HL-60 (cell line): ENCODE results near the gene PTPN9.

Experiments
- DNase-seq, 2 experiments: peaks; one replicate each; pipeline ENCODE4 v3.0.0-alpha.2; 2010 to 2020; ENCODE audit warnings: low read depth in 1 of 2, low spot score in 1 of 2
- H3K27ac ChIP-seq: fragments of 250-450 bp; sonication (Bioruptor Pico); replicated peaks from 2 replicates; pipeline ENCODE4 v1.5.1; 2020; ENCODE audit warnings: mild to moderate bottlenecking, moderate library complexity
- H3K27me3 ChIP-seq: fragments of 250-450 bp; sonication (Bioruptor Pico); 2 replicates; pipeline ENCODE4 v1.5.1; 2021; ENCODE audit warnings: mild to moderate bottlenecking, moderate library complexity; ENCODE audit not compliant: insufficient read depth, poor library complexity, severe bottlenecking
- H3K4me3 ChIP-seq: replicated peaks from 2 replicates; pipeline ENCODE4 v1.5.1; 2011; ENCODE audit warnings: mild to moderate bottlenecking, control low read depth, low read length; ENCODE audit not compliant: insufficient read depth
- GABPA ChIP-seq: IDR thresholded peaks from 2 replicates; pipeline ENCODE4 v1.6.1; 2012; ENCODE audit warnings: low read depth
- POLR2AphosphoS5 ChIP-seq: IDR thresholded peaks from 2 replicates; pipeline ENCODE4 v1.6.1; 2012; ENCODE audit warnings: low read depth
- SPI1 ChIP-seq: IDR thresholded peaks from 2 replicates; pipeline ENCODE4 v1.6.1; 2012; ENCODE audit warnings: low read depth, mild to moderate bottlenecking, borderline replicate concordance
- TF ChIP-seq, protein P1 (sequence below): IDR thresholded peaks from 2 replicates; pipeline ENCODE4 v1.6.1; 2012; ENCODE audit warnings: low read depth; ENCODE audit not compliant: insufficient replicate concordance
- TF ChIP-seq, protein P2 (sequence below): IDR thresholded peaks from one replicate; pipeline ENCODE4 v1.5.1; 2011; ENCODE audit warnings: low read length, control low read depth, inconsistent platforms; ENCODE audit not compliant: insufficient read depth

The PTPN9 gene

DNA sequence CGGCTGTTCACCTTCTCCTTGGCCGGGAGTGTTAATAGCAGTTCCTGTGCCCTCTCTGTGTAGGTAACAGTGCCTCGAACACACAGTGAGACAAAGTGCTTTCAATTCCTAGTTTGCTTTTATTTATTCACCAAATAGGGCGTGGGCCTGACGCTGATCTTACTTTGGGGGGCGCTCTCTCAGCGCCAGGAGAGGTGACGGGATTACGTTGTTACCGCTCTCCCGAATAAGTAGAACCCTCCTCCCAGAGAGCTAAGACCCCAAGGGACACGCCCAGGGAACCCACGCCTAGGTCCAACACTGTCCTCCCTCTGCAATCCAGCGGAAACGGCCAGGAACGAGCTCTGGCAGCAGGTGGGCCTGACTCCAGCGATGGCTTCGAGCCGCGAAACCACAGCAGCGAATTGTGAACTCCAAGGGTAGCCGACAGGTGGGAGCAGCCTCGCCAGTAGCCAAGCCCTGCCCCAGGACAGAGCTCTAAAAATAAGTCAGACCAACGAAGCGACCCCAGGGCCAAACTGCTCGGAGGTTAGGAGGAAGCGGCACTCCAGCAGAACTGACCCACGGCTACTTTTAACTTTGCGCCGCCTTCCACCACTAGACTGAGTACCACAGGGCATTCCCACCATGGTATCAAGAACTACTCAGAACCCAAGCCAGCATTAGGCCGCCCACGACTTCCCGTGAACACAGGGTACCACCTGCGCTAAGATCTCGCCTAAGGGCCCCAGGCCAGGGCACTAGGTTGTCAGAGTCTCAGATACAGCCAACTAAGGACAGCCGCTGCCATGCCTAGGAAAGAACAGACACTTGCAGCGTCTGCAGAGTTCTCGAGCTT lies 126.0 kb downstream of the PTPN9 start:
- H3K27me3 ChIP-seq = no peaks in the 10 kb centered on the region
- TF ChIP-seq, protein P1, sequence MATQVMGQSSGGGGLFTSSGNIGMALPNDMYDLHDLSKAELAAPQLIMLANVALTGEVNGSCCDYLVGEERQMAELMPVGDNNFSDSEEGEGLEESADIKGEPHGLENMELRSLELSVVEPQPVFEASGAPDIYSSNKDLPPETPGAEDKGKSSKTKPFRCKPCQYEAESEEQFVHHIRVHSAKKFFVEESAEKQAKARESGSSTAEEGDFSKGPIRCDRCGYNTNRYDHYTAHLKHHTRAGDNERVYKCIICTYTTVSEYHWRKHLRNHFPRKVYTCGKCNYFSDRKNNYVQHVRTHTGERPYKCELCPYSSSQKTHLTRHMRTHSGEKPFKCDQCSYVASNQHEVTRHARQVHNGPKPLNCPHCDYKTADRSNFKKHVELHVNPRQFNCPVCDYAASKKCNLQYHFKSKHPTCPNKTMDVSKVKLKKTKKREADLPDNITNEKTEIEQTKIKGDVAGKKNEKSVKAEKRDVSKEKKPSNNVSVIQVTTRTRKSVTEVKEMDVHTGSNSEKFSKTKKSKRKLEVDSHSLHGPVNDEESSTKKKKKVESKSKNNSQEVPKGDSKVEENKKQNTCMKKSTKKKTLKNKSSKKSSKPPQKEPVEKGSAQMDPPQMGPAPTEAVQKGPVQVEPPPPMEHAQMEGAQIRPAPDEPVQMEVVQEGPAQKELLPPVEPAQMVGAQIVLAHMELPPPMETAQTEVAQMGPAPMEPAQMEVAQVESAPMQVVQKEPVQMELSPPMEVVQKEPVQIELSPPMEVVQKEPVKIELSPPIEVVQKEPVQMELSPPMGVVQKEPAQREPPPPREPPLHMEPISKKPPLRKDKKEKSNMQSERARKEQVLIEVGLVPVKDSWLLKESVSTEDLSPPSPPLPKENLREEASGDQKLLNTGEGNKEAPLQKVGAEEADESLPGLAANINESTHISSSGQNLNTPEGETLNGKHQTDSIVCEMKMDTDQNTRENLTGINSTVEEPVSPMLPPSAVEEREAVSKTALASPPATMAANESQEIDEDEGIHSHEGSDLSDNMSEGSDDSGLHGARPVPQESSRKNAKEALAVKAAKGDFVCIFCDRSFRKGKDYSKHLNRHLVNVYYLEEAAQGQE = no peak
- TF ChIP-seq, protein P2, sequence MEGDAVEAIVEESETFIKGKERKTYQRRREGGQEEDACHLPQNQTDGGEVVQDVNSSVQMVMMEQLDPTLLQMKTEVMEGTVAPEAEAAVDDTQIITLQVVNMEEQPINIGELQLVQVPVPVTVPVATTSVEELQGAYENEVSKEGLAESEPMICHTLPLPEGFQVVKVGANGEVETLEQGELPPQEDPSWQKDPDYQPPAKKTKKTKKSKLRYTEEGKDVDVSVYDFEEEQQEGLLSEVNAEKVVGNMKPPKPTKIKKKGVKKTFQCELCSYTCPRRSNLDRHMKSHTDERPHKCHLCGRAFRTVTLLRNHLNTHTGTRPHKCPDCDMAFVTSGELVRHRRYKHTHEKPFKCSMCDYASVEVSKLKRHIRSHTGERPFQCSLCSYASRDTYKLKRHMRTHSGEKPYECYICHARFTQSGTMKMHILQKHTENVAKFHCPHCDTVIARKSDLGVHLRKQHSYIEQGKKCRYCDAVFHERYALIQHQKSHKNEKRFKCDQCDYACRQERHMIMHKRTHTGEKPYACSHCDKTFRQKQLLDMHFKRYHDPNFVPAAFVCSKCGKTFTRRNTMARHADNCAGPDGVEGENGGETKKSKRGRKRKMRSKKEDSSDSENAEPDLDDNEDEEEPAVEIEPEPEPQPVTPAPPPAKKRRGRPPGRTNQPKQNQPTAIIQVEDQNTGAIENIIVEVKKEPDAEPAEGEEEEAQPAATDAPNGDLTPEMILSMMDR = peak; percentile 12
- TF ChIP-seq GABPA (no peak), POLR2AphosphoS5 (peak; percentile 49; the same call in 1 of the 2 replicates), SPI1 (no peak)
- H3K4me3 ChIP-seq = peak overlapping the region; percentile 46
- peak; percentile 42 to 76 for DNase-seq
- peak overlapping the region; percentile 96 for H3K27ac ChIP-seq

DNA sequence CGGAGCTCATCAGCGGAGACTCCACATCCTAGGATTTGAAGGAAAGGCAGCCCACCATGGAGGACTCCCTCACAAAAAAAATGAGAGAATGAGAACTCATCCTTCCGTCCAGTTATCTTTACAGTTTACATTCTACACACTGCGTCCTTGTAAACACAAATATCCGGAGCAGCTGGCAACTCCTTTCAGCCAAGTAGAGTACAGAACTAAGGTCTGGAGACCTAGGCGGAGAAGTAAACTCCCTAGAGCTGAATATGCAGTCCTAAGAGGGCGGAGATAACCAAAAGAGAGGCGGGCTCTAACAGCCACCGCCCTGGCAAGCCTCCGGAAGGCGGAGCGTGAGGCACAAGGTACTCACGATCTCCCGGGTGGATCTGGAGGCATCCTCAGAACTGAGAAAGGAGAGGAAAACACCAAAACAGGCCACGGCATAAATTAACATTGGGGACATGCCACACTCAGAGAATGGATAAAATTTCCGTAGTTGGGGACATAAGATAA lies 126.7 kb downstream of the PTPN9 start:
- Histone ChIP-seq H3K27ac (peak overlapping the region; percentile 96), H3K27me3 (no peaks in the 10 kb centered on the region), H3K4me3 (peak overlapping the region; percentile 46)
- DNase-seq = peak; percentile 66 to 88
- TF ChIP-seq GABPA = no peak
- TF ChIP-seq POLR2AphosphoS5 = peak; percentile 53
- TF ChIP-seq, protein P2 = no peak
- TF ChIP-seq SPI1 = no peak
- TF ChIP-seq, protein P1 = no peak

DNA sequence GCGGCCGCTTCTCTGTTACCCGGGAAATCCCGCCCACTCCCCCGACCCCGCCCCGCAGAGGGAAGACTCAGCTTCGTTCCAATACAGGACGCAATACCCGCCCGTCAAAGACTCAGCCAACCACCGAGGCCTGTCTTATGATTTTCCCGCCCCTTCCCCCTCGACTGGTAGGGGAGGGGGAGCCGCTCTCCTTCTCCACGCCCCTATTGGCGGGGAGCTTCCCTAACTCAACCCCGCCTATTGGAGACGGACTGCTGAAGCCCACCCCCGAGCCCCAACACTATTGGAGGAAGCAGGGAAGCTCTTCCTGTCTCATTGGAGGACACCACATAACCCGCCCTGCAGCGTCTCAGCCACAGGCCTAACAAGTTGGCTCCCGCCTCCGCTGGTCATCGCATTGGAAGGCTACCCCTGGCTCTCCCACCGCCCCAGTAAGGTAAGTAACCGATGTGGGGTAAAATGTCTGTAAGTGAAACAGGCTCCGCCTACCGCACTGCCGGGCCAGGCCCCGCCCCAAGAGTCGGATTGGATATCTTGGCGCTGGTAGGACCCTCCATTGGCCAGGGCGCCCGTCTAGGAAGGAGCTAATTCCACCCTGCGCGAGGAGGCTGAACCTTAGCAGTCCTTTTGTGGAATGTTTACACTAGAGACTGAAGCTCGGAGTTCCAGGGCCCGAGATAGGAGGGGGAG lies 127.3 kb downstream of the PTPN9 start, which contains the start of gene SIN3A:
TSS of gene SIN3A (minus strand) at position 17 of the 690 bp plus-strand sequence. CDS start 21,315 bp downstream, outside the sequence.
- no peaks in the 10 kb centered on the region for H3K27me3 ChIP-seq
- DNase-seq = peak; percentile 100
- H3K27ac ChIP-seq = peak within 1 kb of the TSS; percentile 97
- TF ChIP-seq, protein P1 = no peak
- TF ChIP-seq POLR2AphosphoS5 = no peak; the same call in 1 of the 2 replicates
- TF ChIP-seq SPI1 = no peak
- TF ChIP-seq, protein P2 = no peak
- peak; percentile 49; the same call in 1 of the 2 replicates for TF ChIP-seq GABPA
- peak within 1 kb of the TSS; percentile 73 for H3K4me3 ChIP-seq
